Activated CD4-positive, CD25-positive, alpha-beta regulatory T cell treated with anti-CD3 and anti-CD28 coated beads, Interleukin-2, amount 50 U/mL, for 16 hours (primary cell): ENCODE results near the gene ERCC6.
A peak's percentile ranks its signal among the peaks of the same experiment; 100 is the strongest.

Experiments
- DNase-seq: peaks from one replicate; pipeline ENCODE4 v3.0.0-alpha.2; 2020; ENCODE audit warnings: low read depth, low spot score

The ERCC6 gene

GRCh38 chr10:49538381-49539319, at the start of gene ERCC6:
Gene ERCC6, minus strand, starts transcription at chr10:49539121.
- peak; percentile 93 for DNase-seq

- no peak for DNase-seq
These were observed 49.1 kb upstream of the ERCC6 start for GRCh38 chr10:49587981-49588380.

GRCh38 chr10:49585387-49585786, 46.5 kb upstream of the ERCC6 start:
- no peak for DNase-seq

DNA sequence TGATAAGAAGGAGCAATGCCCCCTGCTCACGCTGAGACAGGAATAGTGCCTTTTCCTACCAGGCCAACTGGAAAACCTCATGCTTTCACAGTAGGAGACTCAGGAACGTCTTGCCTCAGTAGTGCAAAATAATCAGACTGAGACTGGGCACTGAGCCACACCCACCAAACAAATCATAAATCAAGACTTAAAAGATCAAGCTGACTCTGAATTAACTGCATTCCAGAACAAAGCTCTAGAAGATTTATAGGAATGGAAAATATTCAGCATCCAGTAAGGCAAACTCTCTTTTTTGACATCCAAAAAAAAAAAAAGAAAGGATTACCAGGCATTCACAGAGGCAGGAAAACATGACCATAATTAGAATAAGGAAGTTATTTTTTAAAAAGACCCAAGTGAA, 40.7 kb upstream of the ERCC6 start:
- DNase-seq: no peak

DNA sequence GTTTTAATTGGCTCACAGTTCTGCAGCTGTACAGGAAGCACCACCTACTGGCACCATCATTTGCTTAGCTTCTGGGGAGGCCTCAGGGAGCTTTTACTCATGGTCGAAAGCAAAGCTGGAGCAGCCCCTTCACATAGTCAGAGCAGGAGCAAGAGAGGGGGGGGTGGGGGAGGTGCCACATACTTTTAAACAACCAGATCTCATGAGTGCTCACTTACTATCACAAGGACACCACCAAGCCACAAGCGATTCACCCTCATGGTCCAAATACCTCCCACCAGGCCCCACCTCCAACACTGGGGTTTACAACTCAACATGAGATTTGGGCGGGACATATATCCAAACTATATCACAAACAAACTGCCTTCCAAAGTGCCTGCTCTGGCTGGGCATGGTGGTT, 39.5 kb upstream of the ERCC6 start:
- no peak for DNase-seq

- no peak for DNase-seq
These were observed 38.4 kb upstream of the ERCC6 start for GRCh38 chr10:49577182-49577925.

GRCh38 chr10:49575489-49576072, 36.7 kb upstream of the ERCC6 start:
- no peak for DNase-seq

GRCh38 chr10:49572594-49573114, 33.7 kb upstream of the ERCC6 start:
- DNase-seq: no peak

- no peak for DNase-seq
These were observed 32.5 kb upstream of the ERCC6 start for GRCh38 chr10:49571388-49571787.

GRCh38 chr10:49569031-49569631, 30.2 kb upstream of the ERCC6 start:
- no peak for DNase-seq

GRCh38 chr10:49568235-49568634, 29.3 kb upstream of the ERCC6 start:
- no peak for DNase-seq

GRCh38 chr10:49567810-49568209, 28.9 kb upstream of the ERCC6 start:
- no peak for DNase-seq

DNA sequence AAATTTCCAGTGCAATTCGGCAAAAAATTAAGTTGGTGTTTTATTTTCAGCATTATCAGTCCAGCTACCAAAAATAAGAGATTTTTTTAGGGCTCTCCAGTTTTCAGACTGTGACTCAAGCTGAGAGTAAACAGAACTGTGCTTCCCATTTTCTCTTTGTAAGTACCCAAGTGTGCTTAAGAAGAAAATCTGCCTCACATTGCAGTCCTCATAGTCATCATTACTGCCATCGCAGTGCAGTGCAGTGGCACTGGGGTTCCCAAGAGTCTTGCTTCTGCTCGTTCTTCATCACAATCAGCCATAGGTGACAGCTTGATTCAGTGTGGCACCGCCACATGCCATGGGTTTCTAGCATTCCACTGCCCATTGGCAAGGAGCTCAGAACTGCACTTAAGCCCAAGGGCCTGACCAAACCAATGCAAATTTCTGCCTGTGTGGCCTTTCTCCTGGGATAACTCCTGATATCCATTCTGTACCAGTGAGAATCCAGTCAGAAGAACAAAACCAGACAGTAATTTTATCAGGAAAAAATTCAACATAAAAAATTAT, 25.6 kb upstream of the ERCC6 start:
- no peak for DNase-seq

DNA sequence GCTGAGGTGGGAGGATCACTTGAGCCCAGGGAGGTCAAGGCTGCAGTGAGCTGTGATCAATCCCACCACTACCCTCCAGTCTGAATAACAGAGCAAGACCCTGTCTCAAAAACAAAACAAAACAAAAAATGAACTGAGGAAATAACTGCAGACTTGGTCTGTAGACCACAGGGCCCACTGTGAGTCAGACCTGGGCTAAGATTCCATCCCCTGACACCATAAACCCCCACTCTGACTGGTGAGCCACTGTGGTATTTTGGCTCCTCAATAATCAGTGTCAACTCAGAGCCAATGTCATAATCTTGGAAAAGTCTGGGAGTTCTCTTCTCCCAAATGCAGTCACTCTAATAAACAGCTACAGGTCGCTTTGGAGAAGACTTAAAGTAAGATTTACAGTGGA, 24.0 kb upstream of the ERCC6 start:
- no peak for DNase-seq

GRCh38 chr10:49560526-49560925, 21.6 kb upstream of the ERCC6 start:
- no peak for DNase-seq

- no peak for DNase-seq
These were observed 20.6 kb upstream of the ERCC6 start for GRCh38 chr10:49559476-49559875.

GRCh38 chr10:49558190-49558589, 19.3 kb upstream of the ERCC6 start:
- no peak for DNase-seq

DNA sequence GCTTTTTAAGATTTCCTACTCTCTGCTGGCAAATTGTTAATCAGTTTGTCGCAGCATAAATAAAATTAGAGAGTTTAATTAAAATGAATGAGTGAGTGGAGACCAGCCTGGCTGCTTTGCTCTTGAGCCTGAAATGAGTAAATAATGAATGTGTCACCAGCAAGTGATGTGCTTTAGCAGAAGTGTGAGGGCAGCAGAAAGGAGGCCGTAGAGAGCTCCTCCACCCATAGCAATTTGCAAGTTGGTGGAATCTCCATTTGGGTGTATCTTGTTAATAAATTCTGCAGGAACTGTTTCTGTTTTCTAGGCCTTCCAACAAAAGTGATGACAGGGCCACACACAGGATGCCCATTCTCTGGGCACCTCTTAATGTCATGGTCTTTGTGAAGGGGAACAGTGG, 18.8 kb upstream of the ERCC6 start:
- DNase-seq: no peak

- DNase-seq: no peak
These were observed 17.8 kb upstream of the ERCC6 start for GRCh38 chr10:49556723-49557122.

DNA sequence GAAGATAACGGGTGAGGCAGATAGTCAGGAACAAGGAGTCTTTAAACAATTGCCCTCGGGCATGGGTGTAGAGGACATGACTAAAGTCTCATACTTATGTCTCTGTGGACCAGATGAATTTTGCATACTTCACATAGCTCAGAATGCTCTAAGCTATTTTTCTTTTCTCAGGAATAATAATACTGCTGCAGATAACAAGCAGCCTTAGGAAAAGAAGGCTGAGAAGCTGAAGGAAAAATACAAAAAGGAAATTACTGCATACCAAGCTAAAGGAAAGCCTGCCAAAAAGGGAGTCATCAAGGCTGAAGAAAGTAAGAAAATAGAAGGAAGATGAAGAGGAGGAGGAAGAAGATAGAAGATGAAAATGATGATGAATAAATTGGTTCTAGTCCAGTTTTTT, 13.4 kb upstream of the ERCC6 start:
- DNase-seq: no peak

GRCh38 chr10:49550563-49550962, 11.6 kb upstream of the ERCC6 start:
- no peak for DNase-seq
